ENCODE measurements around the gene TAX1BP3. TPM values are rescaled to one million over a fixed set of nuclear protein-coding genes. Genes with fewer than 3 reads are reported as not detected.

Gene TAX1BP3
- total RNA-seq, 2 donors from 2014 or later: 69.6 to 86.8 TPM

GRCh38 chr17:3667366-3668278, 756 bp downstream of the TAX1BP3 start:
- Mint-ChIP-seq H3K9me3 (no peaks in the 10 kb centered on the region), H3K4me1 (peaks cover 19% of the 10 kb centered on the region), H3K4me3 (peak overlapping the region; percentile 81), H3K36me3 (ENCODE audit: low read depth) (peaks cover 18% of the 10 kb centered on the region), H3K27me3 (ENCODE audit: insufficient read depth) (no peaks in the 10 kb centered on the region), H3K27ac (peak overlapping the region; percentile 95)
- Histone ChIP-seq H3K9me3 (ENCODE audit: control insufficient read depth, low read length) (no peaks in the 10 kb centered on the region), H3K27me3 (ENCODE audit: control insufficient read depth, insufficient read depth, low read length, poor library complexity, severe bottlenecking) (no peaks in the 10 kb centered on the region), H3K9ac (ENCODE audit: extremely low read depth, low read length, poor library complexity, severe bottlenecking) (peak overlapping the region; percentile 90), H3K27ac (ENCODE audit: low read depth, low read length) (peak overlapping the region; percentile 98), H3K4me1 (ENCODE audit: control insufficient read depth, insufficient read depth, low read length) (no peaks in the 10 kb centered on the region), H3K4me3 (ENCODE audit: low read length) (peak overlapping the region; percentile 90), H3K36me3 (ENCODE audit: control insufficient read depth, insufficient read depth, low read length) (peaks cover 41% of the 10 kb centered on the region)
- TF ChIP-seq, protein P1, sequence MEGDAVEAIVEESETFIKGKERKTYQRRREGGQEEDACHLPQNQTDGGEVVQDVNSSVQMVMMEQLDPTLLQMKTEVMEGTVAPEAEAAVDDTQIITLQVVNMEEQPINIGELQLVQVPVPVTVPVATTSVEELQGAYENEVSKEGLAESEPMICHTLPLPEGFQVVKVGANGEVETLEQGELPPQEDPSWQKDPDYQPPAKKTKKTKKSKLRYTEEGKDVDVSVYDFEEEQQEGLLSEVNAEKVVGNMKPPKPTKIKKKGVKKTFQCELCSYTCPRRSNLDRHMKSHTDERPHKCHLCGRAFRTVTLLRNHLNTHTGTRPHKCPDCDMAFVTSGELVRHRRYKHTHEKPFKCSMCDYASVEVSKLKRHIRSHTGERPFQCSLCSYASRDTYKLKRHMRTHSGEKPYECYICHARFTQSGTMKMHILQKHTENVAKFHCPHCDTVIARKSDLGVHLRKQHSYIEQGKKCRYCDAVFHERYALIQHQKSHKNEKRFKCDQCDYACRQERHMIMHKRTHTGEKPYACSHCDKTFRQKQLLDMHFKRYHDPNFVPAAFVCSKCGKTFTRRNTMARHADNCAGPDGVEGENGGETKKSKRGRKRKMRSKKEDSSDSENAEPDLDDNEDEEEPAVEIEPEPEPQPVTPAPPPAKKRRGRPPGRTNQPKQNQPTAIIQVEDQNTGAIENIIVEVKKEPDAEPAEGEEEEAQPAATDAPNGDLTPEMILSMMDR (conservative IDR thresholded peaks at IDR 0.05): no peak
- DNase-seq: peak; percentile 92
- WGBS, 2 experiments (ENCODE audit: insufficient coverage in 1 of 2, insufficient read length in 1 of 2): 6 to 10% methylated on average over 16 to 39 of the region's 39 CpGs

DNA sequence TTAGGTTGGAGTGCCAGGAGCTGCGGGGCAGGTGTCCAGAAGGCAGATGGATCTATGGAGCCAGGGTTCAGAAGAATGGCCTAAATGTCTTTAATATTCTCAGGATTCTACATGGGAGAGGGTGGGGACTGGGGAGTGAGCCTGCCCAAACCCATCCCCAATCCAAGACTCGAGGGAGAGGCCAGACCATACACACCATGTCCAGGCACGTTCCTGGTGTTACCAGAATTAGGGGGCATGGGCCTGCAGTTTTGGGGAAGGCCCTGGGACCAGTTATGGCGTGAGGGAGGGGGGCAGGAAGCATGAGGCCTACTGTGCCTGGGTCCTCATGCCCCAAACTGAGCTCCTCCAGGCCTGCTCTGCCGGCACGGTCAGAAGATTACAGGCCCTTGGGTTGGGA, 1.9 kb downstream of the TAX1BP3 start:
- H3K9ac ChIP-seq (ENCODE audit: extremely low read depth, low read length, poor library complexity, severe bottlenecking): no peak overlapping the region
- H3K4me3 Mint-ChIP-seq: peak overlapping the region; percentile 81
- peak; percentile 49 for DNase-seq
- no peak overlapping the region for H3K27ac ChIP-seq (ENCODE audit: low read depth, low read length)
- H3K27me3 Mint-ChIP-seq (ENCODE audit: insufficient read depth): no peaks in the 10 kb centered on the region
- peak overlapping the region; percentile 90 for H3K4me3 ChIP-seq (ENCODE audit: low read length)
- no peaks in the 10 kb centered on the region for H3K9me3 Mint-ChIP-seq
- WGBS, 2 experiments (ENCODE audit: insufficient coverage in 1 of 2, insufficient read length in 1 of 2): 94 to 100% methylated on average over 2 to 6 of the region's 6 CpGs
- H3K27me3 ChIP-seq (ENCODE audit: control insufficient read depth, insufficient read depth, low read length, poor library complexity, severe bottlenecking): no peaks in the 10 kb centered on the region
- peaks cover 19% of the 10 kb centered on the region for H3K4me1 Mint-ChIP-seq
- H3K9me3 ChIP-seq (ENCODE audit: control insufficient read depth, low read length): no peaks in the 10 kb centered on the region
- H3K27ac Mint-ChIP-seq: no peak overlapping the region
- H3K36me3 Mint-ChIP-seq (ENCODE audit: low read depth): peaks cover 21% of the 10 kb centered on the region
- H3K4me1 ChIP-seq (ENCODE audit: control insufficient read depth, insufficient read depth, low read length): no peaks in the 10 kb centered on the region
- H3K36me3 ChIP-seq (ENCODE audit: control insufficient read depth, insufficient read depth, low read length): peaks cover 42% of the 10 kb centered on the region
- TF ChIP-seq, protein P1 (conservative IDR thresholded peaks at IDR 0.05): no peak

DNA sequence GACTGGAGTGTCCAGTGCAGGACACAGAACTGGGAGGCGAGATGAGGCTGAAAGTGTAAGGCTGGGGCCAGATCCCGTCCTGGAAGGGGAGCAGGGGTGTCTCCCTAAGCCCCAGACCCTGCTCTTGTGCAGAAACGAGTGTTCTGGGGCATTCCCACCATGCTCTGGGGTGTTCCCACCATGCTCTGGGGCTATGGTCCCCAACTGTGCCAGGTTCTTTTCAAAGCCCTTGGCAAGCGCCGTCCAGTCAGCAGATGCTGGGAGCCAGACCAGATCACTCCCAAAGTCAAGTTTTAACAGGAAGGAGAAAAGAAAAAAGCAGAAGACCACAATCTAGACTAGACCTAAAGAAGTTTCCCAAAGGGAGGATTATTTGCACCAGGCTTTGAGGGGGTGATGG, 2.5 kb downstream of the TAX1BP3 start:
- no peak overlapping the region for H3K27ac ChIP-seq (ENCODE audit: low read depth, low read length)
- H3K36me3 ChIP-seq (ENCODE audit: control insufficient read depth, insufficient read depth, low read length): peaks cover 44% of the 10 kb centered on the region
- H3K27me3 ChIP-seq (ENCODE audit: control insufficient read depth, insufficient read depth, low read length, poor library complexity, severe bottlenecking): no peaks in the 10 kb centered on the region
- no peak overlapping the region for H3K4me3 ChIP-seq (ENCODE audit: low read length)
- peaks cover 21% of the 10 kb centered on the region for H3K36me3 Mint-ChIP-seq (ENCODE audit: low read depth)
- DNase-seq: no peak
- no peaks in the 10 kb centered on the region for H3K27me3 Mint-ChIP-seq (ENCODE audit: insufficient read depth)
- no peaks in the 10 kb centered on the region for H3K4me1 ChIP-seq (ENCODE audit: control insufficient read depth, insufficient read depth, low read length)
- no peak overlapping the region for H3K9ac ChIP-seq (ENCODE audit: extremely low read depth, low read length, poor library complexity, severe bottlenecking)
- H3K4me3 Mint-ChIP-seq: peak overlapping the region; percentile 81
- 90 to 94% methylated on average over 2 to 5 of the region's 5 CpGs for WGBS, 2 experiments (ENCODE audit: insufficient coverage in 1 of 2, insufficient read length in 1 of 2)
- H3K27ac Mint-ChIP-seq: no peak overlapping the region
- peaks cover 19% of the 10 kb centered on the region for H3K4me1 Mint-ChIP-seq
- no peaks in the 10 kb centered on the region for H3K9me3 Mint-ChIP-seq
- TF ChIP-seq, protein P1 (conservative IDR thresholded peaks at IDR 0.05): no peak
- no peaks in the 10 kb centered on the region for H3K9me3 ChIP-seq (ENCODE audit: control insufficient read depth, low read length)
